GM18526 (cell line): ENCODE data around the gene HLA-E.

ENCODE experiments used
- POLR2A ChIP-seq: IDR thresholded peaks from 3 replicates; pipeline ENCODE4 v1.6.1; 2011; ENCODE audit not compliant: insufficient read length; ENCODE audit errors: extremely low read depth

HLA-E gene

DNA sequence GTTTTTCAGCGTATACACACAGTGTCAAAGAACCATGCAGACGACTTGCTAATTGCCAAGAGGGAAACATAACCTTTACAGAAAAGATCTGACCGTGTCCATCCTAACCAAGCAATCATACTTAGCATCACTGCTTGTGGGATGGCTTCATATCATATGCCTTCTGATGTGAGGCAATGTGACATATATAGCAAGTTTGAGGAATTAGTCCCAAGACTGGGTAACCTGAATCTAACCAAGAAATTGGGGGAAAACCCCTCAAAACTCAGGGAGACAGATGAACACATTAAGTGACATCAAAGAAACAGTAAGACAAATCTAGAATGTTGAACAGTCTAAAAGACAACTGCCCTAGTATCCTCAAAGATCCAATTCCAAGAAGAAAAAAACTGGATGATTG lies 48.6 kb downstream of the HLA-E start:
- TF ChIP-seq POLR2A: no peak

DNA sequence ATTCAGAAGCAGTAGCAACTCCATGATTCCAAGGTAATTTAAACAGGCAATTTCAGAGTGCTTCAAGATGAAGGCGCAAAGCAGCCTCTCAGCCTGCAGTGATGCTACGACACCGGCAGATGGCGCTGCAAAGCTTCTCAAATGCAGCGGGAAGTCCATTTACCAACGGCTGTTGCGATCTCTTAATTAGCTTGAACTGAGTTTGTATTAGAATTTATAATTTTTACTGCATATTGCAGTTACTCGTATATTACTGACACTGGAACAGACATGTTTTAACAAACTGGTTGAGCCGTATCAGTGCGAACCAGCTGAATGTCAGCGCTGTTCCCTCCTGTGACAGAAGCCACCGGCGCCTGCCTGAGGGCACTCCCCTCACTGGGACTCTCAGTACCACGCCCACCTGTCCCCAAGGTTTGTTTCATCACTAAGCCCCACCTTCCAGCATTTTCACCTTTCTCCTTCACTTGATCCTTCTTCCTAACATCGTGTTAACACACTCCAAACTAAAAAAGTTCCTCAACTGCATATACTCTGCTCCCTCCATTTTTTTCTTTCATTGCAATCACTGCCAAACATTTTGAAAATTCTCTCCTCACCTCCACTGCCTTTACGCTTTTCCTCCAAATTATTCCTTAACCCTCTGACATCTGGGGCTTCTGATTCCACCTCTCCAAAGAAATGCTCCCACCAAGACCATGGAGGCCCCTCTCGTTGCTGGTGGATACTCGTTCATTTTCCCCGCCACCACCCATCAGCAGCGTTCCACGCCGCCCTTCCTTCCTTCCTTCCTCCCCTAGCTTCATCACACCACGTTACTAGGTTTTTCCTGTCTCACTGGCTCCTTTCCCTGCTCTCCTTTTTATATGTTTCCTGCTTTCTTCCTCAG lies 52.5 kb downstream of the HLA-E start:
- no peak for TF ChIP-seq POLR2A

DNA sequence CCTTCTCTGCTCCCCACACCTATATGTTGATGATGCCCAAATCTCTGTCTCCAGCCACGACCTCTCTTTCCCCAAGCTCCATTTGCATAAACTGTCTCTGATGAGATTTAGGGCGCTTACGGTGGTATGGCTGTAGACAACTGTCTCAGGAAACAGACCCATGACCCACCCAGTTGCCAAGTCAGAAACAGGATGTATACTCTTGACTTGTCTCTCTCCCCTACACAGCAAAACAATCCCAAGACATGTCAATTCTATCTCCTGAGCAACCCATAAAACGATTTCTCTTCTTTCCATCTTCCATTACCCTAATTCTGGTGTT lies 53.1 kb downstream of the HLA-E start:
- no peak for TF ChIP-seq POLR2A

DNA sequence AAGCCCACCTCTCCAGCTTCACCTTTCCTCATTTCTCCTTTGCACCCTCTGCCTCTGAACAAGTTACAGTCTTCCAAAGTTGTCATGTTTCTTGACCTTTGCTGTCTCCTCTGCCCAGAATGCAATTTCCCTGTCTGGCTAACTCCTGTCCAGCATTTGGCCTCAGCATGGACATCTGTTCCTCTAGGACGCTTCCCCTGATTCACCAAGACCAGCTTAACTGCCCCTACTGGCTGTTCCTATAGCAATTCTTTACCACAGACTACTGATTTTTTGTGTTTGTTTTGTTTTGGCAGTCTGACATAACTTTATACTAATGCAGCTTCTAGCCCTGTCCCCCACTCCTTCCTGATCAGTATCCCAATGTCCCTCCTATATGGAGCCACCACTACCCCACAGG lies 53.6 kb downstream of the HLA-E start:
- no peak for TF ChIP-seq POLR2A
